Keratinocyte (primary cell): ENCODE results near the gene DHODH. TPM values are rescaled to one million over a fixed set of nuclear protein-coding genes. Genes with fewer than 3 reads are reported as not detected.

ENCODE experiments used
- DNase-seq: peaks from one replicate; pipeline ENCODE4 v3.0.0-alpha.2; 2011; ENCODE audit warnings: low read depth, missing footprints, low spot score
- FAIRE-seq: peaks from 2 replicates; lab custom pipeline; 2011; peaks lifted over from hg19 to GRCh38; lab: Jason Lieb, UNC
- H2AFZ ChIP-seq: 2 replicates; pipeline ENCODE4 v1.6.0; 2012; ENCODE audit warnings: low read length, control low read depth, inconsistent platforms; ENCODE audit not compliant: control insufficient read depth
- H3K27ac ChIP-seq: 2 replicates; pipeline ENCODE4 v1.5.1; 2011; ENCODE audit warnings: low read length; ENCODE audit not compliant: control insufficient read depth, insufficient read depth
- H3K27me3 ChIP-seq: 3 replicates; pipeline ENCODE4 v1.6.0; 2011; ENCODE audit warnings: low read length; ENCODE audit not compliant: control insufficient read depth, insufficient read depth; ENCODE audit errors: extremely low read depth
- H3K36me3 ChIP-seq, 2 experiments: 2 replicates in 1 of 2; 3 replicates in 1 of 2; pipeline ENCODE4 v1.5.1; 2011; ENCODE audit warnings: low read length in 2 of 2, mild to moderate bottlenecking in 1 of 2; ENCODE audit not compliant: control insufficient read depth in 2 of 2, insufficient read depth in 2 of 2; ENCODE audit errors: extremely low read depth in 1 of 2
- H3K4me1 ChIP-seq: 3 replicates; pipeline ENCODE4 v1.5.1; 2011; ENCODE audit warnings: low read length; ENCODE audit not compliant: control insufficient read depth, insufficient read depth; ENCODE audit errors: extremely low read depth
- H3K4me2 ChIP-seq: 3 replicates; pipeline ENCODE4 v1.6.0; 2011; ENCODE audit warnings: low read depth, low read length; ENCODE audit not compliant: control insufficient read depth, insufficient read depth; ENCODE audit errors: extremely low read depth
- H3K4me3 ChIP-seq, 3 experiments: fragments of 200-600 bp in 1 of 3; sonication (generic) in 1 of 3; 2 replicates in 2 of 3; 3 replicates in 1 of 3; pipeline ENCODE4 v1.5.1; 2011 to 2016; ENCODE audit warnings: low read length in 3 of 3, mild to moderate bottlenecking in 3 of 3, control low read depth in 2 of 3, inconsistent platforms in 1 of 3, low read depth in 1 of 3, mixed read lengths in 1 of 3, mixed run types in 1 of 3, moderate library complexity in 1 of 3; ENCODE audit not compliant: control insufficient read depth in 2 of 3, insufficient read depth in 2 of 3; ENCODE audit errors: extremely low read depth in 1 of 3
- H3K79me2 ChIP-seq: 2 replicates; pipeline ENCODE4 v1.6.0; 2012; ENCODE audit warnings: low read length; ENCODE audit not compliant: control insufficient read depth, insufficient read depth
- H3K9ac ChIP-seq: 3 replicates; pipeline ENCODE4 v1.6.0; 2011; ENCODE audit warnings: low read length; ENCODE audit not compliant: control insufficient read depth, insufficient read depth; ENCODE audit errors: extremely low read depth
- H3K9me1 ChIP-seq: 3 replicates; pipeline ENCODE4 v1.6.0; 2011; ENCODE audit warnings: low read length; ENCODE audit not compliant: control insufficient read depth, insufficient read depth; ENCODE audit errors: extremely low read depth
- H3K9me3 ChIP-seq: 2 replicates; pipeline ENCODE4 v1.5.1; 2012; ENCODE audit warnings: low read depth, low read length; ENCODE audit not compliant: control insufficient read depth
- H4K20me1 ChIP-seq: 3 replicates; pipeline ENCODE4 v1.6.0; 2011; ENCODE audit warnings: low read length; ENCODE audit not compliant: control insufficient read depth, insufficient read depth; ENCODE audit errors: extremely low read depth
- CTCF ChIP-seq, 3 experiments: IDR thresholded peaks in 1 of 3; conservative IDR thresholded peaks in 1 of 3; optimal IDR thresholded peaks in 1 of 3; 2 replicates in 2 of 3; 3 replicates in 1 of 3; pipeline versions ENCODE3 to v1.5.1; 2011; ENCODE audit warnings: low read length in 3 of 3, mild to moderate bottlenecking in 3 of 3, moderate library complexity in 2 of 3, control low read depth in 1 of 3, inconsistent platforms in 1 of 3; ENCODE audit not compliant: insufficient read depth in 2 of 3; ENCODE audit errors: extremely low read depth in 1 of 3
- EZH2 ChIP-seq: IDR thresholded peaks from one replicate; pipeline ENCODE4 v1.6.1; 2012; ENCODE audit warnings: inconsistent platforms, mild to moderate bottlenecking, low read length, moderate library complexity
- dilution Hi-C: fragments of 300-500 bp; cut with MboI; formaldehyde crosslinking; loops from one replicate; pipeline ENCODE4 v1.7.0; 2020; ENCODE audit warnings: low sequenced_read_pairs; ENCODE audit not compliant: extremely low pct_ligation_motif_present
- polyA plus RNA-seq, 5 experiments: library from polyadenylated mRNA; depleted of rRNA in 3 of 5; stranded (reverse) in 3 of 5; stranded (forward) in 1 of 5; unstranded in 1 of 5; fragments of >200 nt; gene quantifications; 1 replicate in 1 of 5; 2 replicates in 3 of 5; 3 replicates in 1 of 5; pipeline versions ENCODE4 v1.2.1 to v1.2.3, GENCODE V29; 2011 to 2012; ENCODE audit warnings: missing spikeins in 2 of 5, low read depth in 1 of 5, low replicate concordance in 1 of 5

Gene DHODH
- polyA plus RNA-seq, 1 donor (not counting 4 experiments of a cell fraction or from before 2014, with no cell fraction given): 5.4 TPM

- dilution Hi-C loops: no loop called here
- no peak overlapping the region for H3K4me3 ChIP-seq
- H2AFZ ChIP-seq: no peak overlapping the region
- no peaks in the 10 kb centered on the region for H3K9me3 ChIP-seq
- H4K20me1 ChIP-seq: no peaks in the 10 kb centered on the region
- H3K9me1 ChIP-seq: no peaks in the 10 kb centered on the region
- H3K79me2 ChIP-seq: no peaks in the 10 kb centered on the region
- H3K4me2 ChIP-seq: no peak overlapping the region
- TF ChIP-seq EZH2 (no peak), CTCF (optimal IDR thresholded peaks at IDR 0.05 in 1 of 3, IDR thresholded peaks at IDR 0.05 in 1 of 3, conservative IDR thresholded peaks at IDR 0.05 in 1 of 3; ENCODE audit: extremely low read depth in 1 of 3, insufficient read depth in 2 of 3, low read length in 3 of 3) (no peak)
- H3K4me1 ChIP-seq: no peaks in the 10 kb centered on the region
- FAIRE-seq (no peak), DNase-seq (no peak)
- no peaks in the 10 kb centered on the region for H3K36me3 ChIP-seq
- no peak overlapping the region for H3K9ac ChIP-seq
- no peaks in the 10 kb centered on the region for H3K27me3 ChIP-seq
- no peak overlapping the region for H3K27ac ChIP-seq
Measured at GRCh38 chr16:71971571-71971970, 37.0 kb upstream of the DHODH start.

- Histone ChIP-seq H3K4me3 (no peak overlapping the region), H3K9me1 (no peaks in the 10 kb centered on the region), H3K79me2 (no peaks in the 10 kb centered on the region), H3K27me3 (no peaks in the 10 kb centered on the region), H3K9ac (no peak overlapping the region), H3K36me3 (no peaks in the 10 kb centered on the region), H3K4me2 (no peak overlapping the region), H3K27ac (no peak overlapping the region), H3K4me1 (no peaks in the 10 kb centered on the region), H4K20me1 (no peaks in the 10 kb centered on the region), H3K9me3 (no peaks in the 10 kb centered on the region), H2AFZ (no peak overlapping the region)
- DNase-seq (no peak), FAIRE-seq (no peak)
- dilution Hi-C loops: no loop called here
- TF ChIP-seq EZH2: no peak
- no peak for TF ChIP-seq CTCF (optimal IDR thresholded peaks at IDR 0.05 in 1 of 3, IDR thresholded peaks at IDR 0.05 in 1 of 3, conservative IDR thresholded peaks at IDR 0.05 in 1 of 3; ENCODE audit: extremely low read depth in 1 of 3, insufficient read depth in 2 of 3, low read length in 3 of 3)
Measured at GRCh38 chr16:71972356-71972755, 36.2 kb upstream of the DHODH start.
